MM.1S (cell line): Measurements from ENCODE around the gene FGF8.

Experiments
- DNase-seq: peaks from one replicate; pipeline ENCODE4 v3.0.0-alpha.2; 2015
- H2AFZ ChIP-seq: fragments of 300-600 bp; sonication (generic); 2 replicates; pipeline ENCODE4 v1.6.0; 2016; ENCODE audit warnings: antibody characterized with exemption, low read length
- H3F3A ChIP-seq: fragments of 300-600 bp; sonication (generic); 2 replicates; pipeline ENCODE4 v1.6.1; 2016; ENCODE audit warnings: mild to moderate bottlenecking, antibody characterized with exemption, low read length, moderate library complexity, mixed read lengths; ENCODE audit not compliant: insufficient read depth
- H3K27ac ChIP-seq: fragments of 300-600 bp; sonication (generic); 2 replicates; pipeline ENCODE4 v1.5.1; 2016; ENCODE audit warnings: mild to moderate bottlenecking, low read length
- H3K27me3 ChIP-seq: fragments of 300-600 bp; sonication (generic); replicated peaks from 2 replicates; pipeline ENCODE4 v1.6.0; 2016; ENCODE audit warnings: low read length; ENCODE audit not compliant: insufficient read depth
- H3K36me3 ChIP-seq: fragments of 300-600 bp; sonication (generic); replicated peaks from 2 replicates; pipeline ENCODE4 v1.6.1; 2016; ENCODE audit warnings: mild to moderate bottlenecking, low read length, mixed read lengths; ENCODE audit not compliant: insufficient read depth
- H3K4me1 ChIP-seq: fragments of 300-600 bp; sonication (generic); 2 replicates; pipeline ENCODE4 v1.6.1; 2016; ENCODE audit warnings: low read length, mixed read lengths
- H3K4me2 ChIP-seq: fragments of 300-600 bp; sonication (generic); 2 replicates; pipeline ENCODE4 v1.6.0; 2016; ENCODE audit warnings: low read depth, low read length
- H3K4me3 ChIP-seq: fragments of 300-600 bp; sonication (generic); 2 replicates; pipeline ENCODE4 v1.5.1; 2016; ENCODE audit warnings: low read length, mixed read lengths
- H3K79me2 ChIP-seq: fragments of 300-600 bp; sonication (generic); 2 replicates; pipeline ENCODE4 v1.6.1; 2016; ENCODE audit warnings: mixed run types, low read length, mixed read lengths
- H3K9ac ChIP-seq: fragments of 300-600 bp; sonication (generic); 2 replicates; pipeline ENCODE4 v1.6.1; 2016; ENCODE audit warnings: low read length, mixed read lengths
- H3K9me2 ChIP-seq: fragments of 300-600 bp; sonication (generic); replicated peaks from 2 replicates; pipeline ENCODE4 v1.6.1; 2016; ENCODE audit warnings: mild to moderate bottlenecking, low read length, mixed read lengths; ENCODE audit not compliant: insufficient read depth
- H3K9me3 ChIP-seq: fragments of 300-600 bp; sonication (generic); replicated peaks from 2 replicates; pipeline ENCODE4 v1.6.1; 2016; ENCODE audit warnings: mild to moderate bottlenecking, low read length, mixed read lengths; ENCODE audit not compliant: insufficient read depth
- H4K20me1 ChIP-seq: fragments of 300-600 bp; sonication (generic); 2 replicates; pipeline ENCODE4 v1.6.1; 2016; ENCODE audit warnings: mild to moderate bottlenecking, low read length, moderate library complexity, mixed read lengths; ENCODE audit not compliant: insufficient read depth
- CTCF ChIP-seq: fragments of 300-600 bp; sonication (generic); IDR thresholded peaks from 2 replicates; pipeline ENCODE4 v1.5.1; 2016; ENCODE audit warnings: antibody characterized with exemption, low read length, mixed read lengths
- EZH2 ChIP-seq: fragments of 300-600 bp; sonication (generic); optimal IDR thresholded peaks from 2 replicates; pipeline ENCODE3; 2017; ENCODE audit warnings: low read depth, mild to moderate bottlenecking, antibody characterized with exemption, low read length, mixed read lengths
- EZH2phosphoT487 ChIP-seq: fragments of 300-600 bp; sonication (generic); IDR thresholded peaks from 2 replicates; pipeline ENCODE4 v1.6.1; 2018; ENCODE audit warnings: antibody characterized with exemption, low read length

The FGF8 gene

GRCh38 chr10:101724446-101724845 is 51.5 kb downstream of the FGF8 start:
- TF ChIP-seq EZH2phosphoT487: no peak
- no peak for TF ChIP-seq EZH2
- TF ChIP-seq CTCF: no peak
- no peaks in the 10 kb centered on the region for H3K36me3 ChIP-seq
- no peak for DNase-seq
- no peaks in the 10 kb centered on the region for H3K9me2 ChIP-seq
- no peak overlapping the region for H3K27ac ChIP-seq
- no peak overlapping the region for H3K4me2 ChIP-seq
- no peak overlapping the region for H2AFZ ChIP-seq
- H3K4me3 ChIP-seq: no peak overlapping the region
- H3K27me3 ChIP-seq: no peaks in the 10 kb centered on the region
- H4K20me1 ChIP-seq: no peaks in the 10 kb centered on the region
- no peaks in the 10 kb centered on the region for H3K9me3 ChIP-seq
- H3F3A ChIP-seq: no peaks in the 10 kb centered on the region
- H3K4me1 ChIP-seq: no peaks in the 10 kb centered on the region
- H3K9ac ChIP-seq: no peak overlapping the region
- H3K79me2 ChIP-seq: no peaks in the 10 kb centered on the region

- no peaks in the 10 kb centered on the region for H4K20me1 ChIP-seq
- H3K79me2 ChIP-seq: no peaks in the 10 kb centered on the region
- no peaks in the 10 kb centered on the region for H3F3A ChIP-seq
- no peak for DNase-seq
- no peak overlapping the region for H3K9ac ChIP-seq
- H3K9me2 ChIP-seq: no peaks in the 10 kb centered on the region
- H3K36me3 ChIP-seq: no peaks in the 10 kb centered on the region
- H3K9me3 ChIP-seq: no peaks in the 10 kb centered on the region
- H2AFZ ChIP-seq: no peak overlapping the region
- H3K4me2 ChIP-seq: no peak overlapping the region
- TF ChIP-seq EZH2 (no peak), CTCF (no peak), EZH2phosphoT487 (no peak)
- no peaks in the 10 kb centered on the region for H3K4me1 ChIP-seq
- H3K27me3 ChIP-seq: no peaks in the 10 kb centered on the region
- H3K4me3 ChIP-seq: no peak overlapping the region
- no peak overlapping the region for H3K27ac ChIP-seq
Measured at GRCh38 chr10:101723176-101723575, 52.7 kb downstream of the FGF8 start.

- no peaks in the 10 kb centered on the region for H4K20me1 ChIP-seq
- H3K4me2 ChIP-seq: no peak overlapping the region
- H3K4me1 ChIP-seq: no peaks in the 10 kb centered on the region
- no peaks in the 10 kb centered on the region for H3F3A ChIP-seq
- H3K9ac ChIP-seq: no peak overlapping the region
- H3K27me3 ChIP-seq: no peaks in the 10 kb centered on the region
- no peaks in the 10 kb centered on the region for H3K9me2 ChIP-seq
- H2AFZ ChIP-seq: no peak overlapping the region
- H3K36me3 ChIP-seq: no peaks in the 10 kb centered on the region
- DNase-seq: no peak
- H3K27ac ChIP-seq: no peak overlapping the region
- H3K79me2 ChIP-seq: no peaks in the 10 kb centered on the region
- no peaks in the 10 kb centered on the region for H3K9me3 ChIP-seq
- TF ChIP-seq EZH2 (no peak), EZH2phosphoT487 (no peak)
- H3K4me3 ChIP-seq: no peak overlapping the region
Measured at GRCh38 chr10:101721806-101722205, 54.1 kb downstream of the FGF8 start.

GRCh38 chr10:101720606-101721230 is 55.2 kb downstream of the FGF8 start:
- no peaks in the 10 kb centered on the region for H3K36me3 ChIP-seq
- no peaks in the 10 kb centered on the region for H3K4me1 ChIP-seq
- TF ChIP-seq EZH2: no peak
- TF ChIP-seq EZH2phosphoT487: no peak
- no peak for TF ChIP-seq CTCF
- H3F3A ChIP-seq: no peaks in the 10 kb centered on the region
- H2AFZ ChIP-seq: no peak overlapping the region
- no peaks in the 10 kb centered on the region for H3K9me2 ChIP-seq
- H3K27ac ChIP-seq: no peak overlapping the region
- H3K4me2 ChIP-seq: no peak overlapping the region
- no peak overlapping the region for H3K4me3 ChIP-seq
- H3K9ac ChIP-seq: no peak overlapping the region
- no peaks in the 10 kb centered on the region for H3K79me2 ChIP-seq
- H4K20me1 ChIP-seq: no peaks in the 10 kb centered on the region
- H3K27me3 ChIP-seq: no peaks in the 10 kb centered on the region
- DNase-seq: no peak
- H3K9me3 ChIP-seq: no peaks in the 10 kb centered on the region
